Right atrium auricular region (tissue), 2 donors: ENCODE data around the gene FBXL7. TPM values are rescaled to one million over a fixed set of nuclear protein-coding genes. Genes with fewer than 3 reads are reported as not detected.

ENCODE experiments used
- DNase-seq: peaks from one replicate; pipeline ENCODE4 v3.0.0-alpha.2; 2019; ENCODE audit warnings: low spot score
- H3K27ac ChIP-seq, 2 donors: fragments of 200-600 bp; sonication (generic); 1 replicate in 1 of 2; 2 replicates in 1 of 2; pipeline ENCODE4 v1.5.1; 2016 to 2019
- H3K27me3 ChIP-seq, 2 donors: fragments of 200-600 bp; sonication (generic); one replicate each; pipeline versions ENCODE4 v1.5.1 to v1.6.0; 2017 to 2019
- H3K36me3 ChIP-seq: fragments of 200-600 bp; sonication (generic); one replicate; pipeline ENCODE4 v1.5.1; 2016
- H3K4me1 ChIP-seq, 2 donors: fragments of 200-600 bp; sonication (generic); one replicate each; pipeline versions ENCODE4 v1.5.1 to v1.6.0; 2017 to 2019
- H3K4me3 ChIP-seq, 2 donors: fragments of 200-600 bp; sonication (generic); 1 replicate in 1 of 2; 2 replicates in 1 of 2; pipeline ENCODE4 v1.5.1; 2017 to 2019; ENCODE audit warnings: mild to moderate bottlenecking in 1 of 2, moderate library complexity in 1 of 2
- H3K9me3 ChIP-seq, 2 donors: fragments of 200-600 bp; sonication (generic); one replicate each; pipeline ENCODE4 v1.5.1; 2019
- CTCF ChIP-seq, 2 donors: fragments of 200-600 bp; sonication (generic); IDR thresholded peaks; one replicate each; pipeline ENCODE4 v1.5.1; 2019; ENCODE audit warnings: antibody characterized with exemption in 2 of 2
- total RNA-seq, 2 donors: library from RNA; depleted of rRNA; stranded (reverse); fragments of >200 nt; gene quantifications; one replicate each; pipeline ENCODE4 v1.1.0, GENCODE V29; 2016

The FBXL7 gene
- total RNA-seq, 2 donors from 2014 or later: 16.6 to 18.4 TPM

GRCh38 chr5:15734058-15734457 is 234.1 kb downstream of the FBXL7 start:
- Histone ChIP-seq H3K4me1 (peaks cover 0 to 25% of the 10 kb centered on the region in 2 donors), H3K36me3 (no peaks in the 10 kb centered on the region), H3K27ac (no peak overlapping the region), H3K4me3 (no peak overlapping the region), H3K9me3 (no peaks in the 10 kb centered on the region), H3K27me3 (no peaks in the 10 kb centered on the region)
- TF ChIP-seq CTCF (IDR thresholded peaks at IDR 0.05): no peak
- DNase-seq: no peak

GRCh38 chr5:15737036-15737821 is 237.2 kb downstream of the FBXL7 start:
- peaks cover 0 to 11% of the 10 kb centered on the region in 2 donors for H3K4me1 ChIP-seq
- no peaks in the 10 kb centered on the region for H3K9me3 ChIP-seq
- H3K36me3 ChIP-seq: no peaks in the 10 kb centered on the region
- no peak overlapping the region for H3K4me3 ChIP-seq
- no peaks in the 10 kb centered on the region for H3K27me3 ChIP-seq
- no peak for DNase-seq
- no peak overlapping the region for H3K27ac ChIP-seq
- TF ChIP-seq CTCF (IDR thresholded peaks at IDR 0.05): no peak

GRCh38 chr5:15737871-15738664 is 238.1 kb downstream of the FBXL7 start:
- Histone ChIP-seq H3K36me3 (no peaks in the 10 kb centered on the region), H3K4me3 (no peak overlapping the region), H3K4me1 (peaks cover 0 to 8% of the 10 kb centered on the region in 2 donors)

GRCh38 chr5:15740383-15740782 is 240.4 kb downstream of the FBXL7 start:
- no peak for TF ChIP-seq CTCF (IDR thresholded peaks at IDR 0.05)
- no peaks in the 10 kb centered on the region for H3K9me3 ChIP-seq

More at GRCh38 chr5:15737871-15738664, 238.1 kb downstream of the FBXL7 start:
- no peak overlapping the region for H3K27ac ChIP-seq
- DNase-seq: no peak
- H3K27me3 ChIP-seq: no peaks in the 10 kb centered on the region
- TF ChIP-seq CTCF (IDR thresholded peaks at IDR 0.05): no peak
- no peaks in the 10 kb centered on the region for H3K9me3 ChIP-seq

GRCh38 chr5:15741591-15741990 is 241.6 kb downstream of the FBXL7 start:
- Histone ChIP-seq H3K4me1 (peaks cover 0 to 8% of the 10 kb centered on the region in 2 donors), H3K9me3 (no peaks in the 10 kb centered on the region), H3K4me3 (no peak overlapping the region), H3K27ac (no peak overlapping the region), H3K27me3 (no peaks in the 10 kb centered on the region), H3K36me3 (no peaks in the 10 kb centered on the region)
- DNase-seq: no peak
- no peak for TF ChIP-seq CTCF (IDR thresholded peaks at IDR 0.05)

More at GRCh38 chr5:15740383-15740782, 240.4 kb downstream of the FBXL7 start:
- Histone ChIP-seq H3K4me1 (peaks cover 0 to 8% of the 10 kb centered on the region in 2 donors), H3K27me3 (no peaks in the 10 kb centered on the region), H3K36me3 (no peaks in the 10 kb centered on the region), H3K27ac (no peak overlapping the region), H3K4me3 (no peak overlapping the region)
- DNase-seq: no peak
